Endothelial cell of umbilical vein (primary cell): ENCODE data around the gene LRRC23. TPM values are rescaled to one million over a fixed set of nuclear protein-coding genes. Genes with fewer than 3 reads are reported as not detected.

Experiments
- BruUV-seq: library from RNA; stranded (reverse); fragments of 400-500 nt; replicated peaks from 2 replicates; lab custom pipeline; 2021; lab: Mats Ljungman, UMichigan
- CTCF ChIA-PET: fragments of 300-600, 350-600 bp; sonication (Branson Sonifier 250); formaldehyde crosslinking; loops from one replicate; lab custom pipeline; 2021; ENCODE audit warnings: antibody characterized with exemption, inconsistent platforms; lab: Charles Lee
- POLR2A ChIA-PET: fragments of 300-600, 350-600 bp; sonication (Branson Sonifier 250); formaldehyde crosslinking; loops from one replicate; lab custom pipeline; 2021; ENCODE audit warnings: antibody characterized with exemption, inconsistent platforms; lab: Charles Lee
- DNase-seq: peaks from one replicate; pipeline ENCODE4 v3.0.0-alpha.2; 2011; ENCODE audit warnings: low read depth, low spot score
- FAIRE-seq: peaks from 2 replicates; lab custom pipeline; 2011; peaks lifted over from hg19 to GRCh38; lab: Jason Lieb, UNC
- H2AFZ ChIP-seq: 2 replicates; pipeline ENCODE4 v1.6.0; 2012; ENCODE audit warnings: low read depth, low read length, control low read depth, inconsistent platforms
- H3K27ac ChIP-seq: 2 replicates; pipeline ENCODE4 v1.5.1; 2011; ENCODE audit warnings: low read depth, mild to moderate bottlenecking, control low read depth, low read length, moderate library complexity; ENCODE audit not compliant: insufficient read depth
- H3K27me3 ChIP-seq, 2 experiments: 2 replicates each; pipeline versions ENCODE4 v1.6.0 to v1.6.1; 2011; ENCODE audit warnings: low read length in 2 of 2, mixed read lengths in 1 of 2; ENCODE audit not compliant: control insufficient read depth in 2 of 2, insufficient read depth in 2 of 2
- H3K36me3 ChIP-seq, 2 experiments: 2 replicates in 1 of 2; 3 replicates in 1 of 2; pipeline ENCODE4 v1.5.1; 2011; ENCODE audit warnings: low read length in 2 of 2, mild to moderate bottlenecking in 1 of 2, moderate library complexity in 1 of 2; ENCODE audit not compliant: control insufficient read depth in 2 of 2, insufficient read depth in 2 of 2; ENCODE audit errors: extremely low read depth in 1 of 2
- H3K4me1 ChIP-seq: 3 replicates; pipeline ENCODE4 v1.5.1; 2011; ENCODE audit warnings: mild to moderate bottlenecking, low read length; ENCODE audit not compliant: control insufficient read depth, insufficient read depth; ENCODE audit errors: extremely low read depth
- H3K4me2 ChIP-seq: 2 replicates; pipeline ENCODE4 v1.6.1; 2011; ENCODE audit warnings: low read length, control low read depth, mixed read lengths; ENCODE audit not compliant: insufficient read depth
- H3K4me3 ChIP-seq, 3 experiments: fragments of 200-600 bp in 1 of 3; sonication (generic), shearing (Covaris generic) in 1 of 3; replicated peaks in 1 of 3; 2 replicates each; pipeline ENCODE4 v1.5.1; 2011 to 2016; ENCODE audit warnings: control low read depth in 3 of 3, low read length in 3 of 3, mild to moderate bottlenecking in 2 of 3, inconsistent platforms in 1 of 3, low read depth in 1 of 3, moderate library complexity in 1 of 3; ENCODE audit not compliant: insufficient read depth in 1 of 3
- H3K79me2 ChIP-seq: 2 replicates; pipeline ENCODE4 v1.6.0; 2012; ENCODE audit warnings: low read length, inconsistent platforms; ENCODE audit not compliant: control insufficient read depth, insufficient read depth
- H3K9ac ChIP-seq: replicated peaks from 2 replicates; pipeline ENCODE3; 2011; ENCODE audit warnings: low read length, control low read depth; ENCODE audit not compliant: insufficient read depth; ENCODE audit errors: extremely low read depth
- H3K9me1 ChIP-seq: replicated peaks from 3 replicates; pipeline ENCODE4 v1.6.0; 2011; ENCODE audit warnings: mild to moderate bottlenecking, low read length; ENCODE audit not compliant: control insufficient read depth, insufficient read depth; ENCODE audit errors: extremely low read depth
- H3K9me3 ChIP-seq: replicated peaks from 2 replicates; pipeline ENCODE4 v1.5.1; 2012; ENCODE audit warnings: low read length, inconsistent platforms; ENCODE audit not compliant: control insufficient read depth, insufficient read depth
- H4K20me1 ChIP-seq: replicated peaks from 2 replicates; pipeline ENCODE3; 2011; ENCODE audit warnings: mild to moderate bottlenecking, low read length; ENCODE audit not compliant: control insufficient read depth, insufficient read depth; ENCODE audit errors: extremely low read depth
- EZH2 ChIP-seq: IDR thresholded peaks from 2 replicates; pipeline ENCODE4 v1.6.1; 2012; ENCODE audit warnings: borderline replicate concordance, low read depth, mild to moderate bottlenecking, moderate library complexity, low read length, inconsistent platforms; ENCODE audit not compliant: severe bottlenecking
- FOS ChIP-seq: IDR thresholded peaks from 2 replicates; pipeline ENCODE4 v1.6.1; 2011; ENCODE audit warnings: mild to moderate bottlenecking, low read length, moderate library complexity, borderline replicate concordance; ENCODE audit not compliant: insufficient read depth
- GATA2 ChIP-seq: IDR thresholded peaks from 2 replicates; pipeline ENCODE4 v1.7.0; 2011; ENCODE audit warnings: low read depth, mild to moderate bottlenecking, moderate library complexity, mixed read lengths, low read length; ENCODE audit not compliant: insufficient read length, insufficient read depth
- JUN ChIP-seq: IDR thresholded peaks from 2 replicates; pipeline ENCODE4 v1.6.1; 2011; ENCODE audit warnings: borderline replicate concordance, low read depth; ENCODE audit not compliant: insufficient read length, insufficient read depth
- MAX ChIP-seq: IDR thresholded peaks from 2 replicates; pipeline ENCODE4 v1.6.1; 2011; ENCODE audit not compliant: insufficient read depth, insufficient read length
- MYC ChIP-seq: IDR thresholded peaks from one replicate; pipeline ENCODE4 v1.6.1; 2011; ENCODE audit warnings: mild to moderate bottlenecking, low read depth, low read length
- POLR2A ChIP-seq: IDR thresholded peaks from 2 replicates; pipeline ENCODE4 v1.6.1; 2012; ENCODE audit warnings: low read depth, mild to moderate bottlenecking, control low read depth, low read length
- POLR2AphosphoS5 ChIP-seq: IDR thresholded peaks from 2 replicates; pipeline ENCODE4 v1.6.1; 2012; ENCODE audit warnings: low read depth, mild to moderate bottlenecking, control low read depth, low read length, moderate library complexity; ENCODE audit not compliant: insufficient read depth
- dilution Hi-C: fragments of 300-500 bp; cut with MboI; formaldehyde crosslinking; loops from one replicate; pipeline ENCODE4 v1.15.0; 2019; ENCODE audit warnings: low sequenced_read_pairs; ENCODE audit not compliant: extremely low pct_ligation_motif_present
- intact Hi-C: fragments of 100-400 bp; cut with micrococcal nuclease; formaldehyde crosslinking; loops from one replicate; pipeline ENCODE4 v1.10.0; 2022
- polyA plus RNA-seq, 4 experiments: library from polyadenylated mRNA; depleted of rRNA in 3 of 4; stranded (reverse) in 3 of 4; unstranded in 1 of 4; fragments of >200 nt; gene quantifications; 2 replicates each; pipeline versions ENCODE4 v1.2.1 to v1.2.3, GENCODE V29; 2011 to 2012; ENCODE audit warnings: missing spikeins in 1 of 4
- total RNA-seq: library from RNA; stranded (reverse); gene quantifications from 2 replicates; pipeline ENCODE4 v1.2.3, GENCODE V29; 2021
- TF ChIP-seq, protein P1 (sequence below), 2 donors: IDR thresholded peaks; 1 replicate in 1 of 2; 2 replicates in 1 of 2; pipeline ENCODE4 v1.5.1; 2011; ENCODE audit warnings: low read length in 2 of 2, mild to moderate bottlenecking in 2 of 2, moderate library complexity in 2 of 2, control low read depth in 1 of 2, inconsistent platforms in 1 of 2, low read depth in 1 of 2; ENCODE audit not compliant: insufficient read depth in 1 of 2; ENCODE audit errors: extremely low read depth in 1 of 2

The LRRC23 gene
- total and polyA plus RNA-seq, 2 donors (not counting 3 experiments of a cell fraction or from before 2014, with no cell fraction given): 3.1 to 3.5 TPM

DNA sequence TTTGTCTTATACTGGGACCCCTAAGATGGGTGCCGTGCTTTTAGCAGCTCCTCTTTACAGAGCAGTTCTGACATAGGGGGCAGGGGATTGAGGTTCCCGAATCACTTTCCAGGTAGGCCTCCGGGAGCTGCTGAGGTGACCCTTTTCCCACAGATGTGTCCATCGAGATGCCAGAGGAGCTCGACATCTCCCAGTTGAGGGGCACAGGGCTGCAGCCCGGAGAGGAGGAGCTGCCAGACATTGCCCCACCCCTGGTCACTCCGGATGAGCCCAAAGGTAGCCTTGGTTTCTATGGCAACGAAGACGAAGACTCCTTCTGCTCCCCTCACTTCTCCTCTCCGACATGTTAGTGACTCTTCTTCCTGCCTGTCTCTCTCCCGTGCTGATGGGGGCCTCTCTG lies 41.6 kb upstream of the LRRC23 start:
- intact Hi-C loops: no loop called here
- Histone ChIP-seq H3K9me1 (no peaks in the 10 kb centered on the region), H3K4me2 (no peak overlapping the region), H3K27ac (no peak overlapping the region), H3K79me2 (peaks cover 6% of the 10 kb centered on the region), H2AFZ (no peak overlapping the region), H3K4me1 (peaks cover 5% of the 10 kb centered on the region), H3K4me3 (no peak overlapping the region), H4K20me1 (no peaks in the 10 kb centered on the region), H3K36me3 (peaks cover 9 to 53% of the 10 kb centered on the region in 2 experiments), H3K9ac (no peak overlapping the region), H3K27me3 (no peaks in the 10 kb centered on the region), H3K9me3 (no peaks in the 10 kb centered on the region)
- ChIA-PET POLR2A (no interaction called here), CTCF (no interaction called here)
- FAIRE-seq (no peak), DNase-seq (no peak)
- TF ChIP-seq EZH2 (no peak), JUN (no peak), POLR2A (no peak), GATA2 (no peak), MAX (no peak), FOS (no peak), MYC (no peak), POLR2AphosphoS5 (no peak)
- TF ChIP-seq, protein P1, sequence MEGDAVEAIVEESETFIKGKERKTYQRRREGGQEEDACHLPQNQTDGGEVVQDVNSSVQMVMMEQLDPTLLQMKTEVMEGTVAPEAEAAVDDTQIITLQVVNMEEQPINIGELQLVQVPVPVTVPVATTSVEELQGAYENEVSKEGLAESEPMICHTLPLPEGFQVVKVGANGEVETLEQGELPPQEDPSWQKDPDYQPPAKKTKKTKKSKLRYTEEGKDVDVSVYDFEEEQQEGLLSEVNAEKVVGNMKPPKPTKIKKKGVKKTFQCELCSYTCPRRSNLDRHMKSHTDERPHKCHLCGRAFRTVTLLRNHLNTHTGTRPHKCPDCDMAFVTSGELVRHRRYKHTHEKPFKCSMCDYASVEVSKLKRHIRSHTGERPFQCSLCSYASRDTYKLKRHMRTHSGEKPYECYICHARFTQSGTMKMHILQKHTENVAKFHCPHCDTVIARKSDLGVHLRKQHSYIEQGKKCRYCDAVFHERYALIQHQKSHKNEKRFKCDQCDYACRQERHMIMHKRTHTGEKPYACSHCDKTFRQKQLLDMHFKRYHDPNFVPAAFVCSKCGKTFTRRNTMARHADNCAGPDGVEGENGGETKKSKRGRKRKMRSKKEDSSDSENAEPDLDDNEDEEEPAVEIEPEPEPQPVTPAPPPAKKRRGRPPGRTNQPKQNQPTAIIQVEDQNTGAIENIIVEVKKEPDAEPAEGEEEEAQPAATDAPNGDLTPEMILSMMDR (IDR thresholded peaks at IDR 0.05; ENCODE audit: extremely low read depth in 1 of 2, insufficient read depth in 1 of 2, low read depth in 1 of 2, low read length in 2 of 2): no peak
- dilution Hi-C loops: no loop called here
- no TSS peak for BruUV-seq
